ENCODE data around the gene LIM2.

DNA sequence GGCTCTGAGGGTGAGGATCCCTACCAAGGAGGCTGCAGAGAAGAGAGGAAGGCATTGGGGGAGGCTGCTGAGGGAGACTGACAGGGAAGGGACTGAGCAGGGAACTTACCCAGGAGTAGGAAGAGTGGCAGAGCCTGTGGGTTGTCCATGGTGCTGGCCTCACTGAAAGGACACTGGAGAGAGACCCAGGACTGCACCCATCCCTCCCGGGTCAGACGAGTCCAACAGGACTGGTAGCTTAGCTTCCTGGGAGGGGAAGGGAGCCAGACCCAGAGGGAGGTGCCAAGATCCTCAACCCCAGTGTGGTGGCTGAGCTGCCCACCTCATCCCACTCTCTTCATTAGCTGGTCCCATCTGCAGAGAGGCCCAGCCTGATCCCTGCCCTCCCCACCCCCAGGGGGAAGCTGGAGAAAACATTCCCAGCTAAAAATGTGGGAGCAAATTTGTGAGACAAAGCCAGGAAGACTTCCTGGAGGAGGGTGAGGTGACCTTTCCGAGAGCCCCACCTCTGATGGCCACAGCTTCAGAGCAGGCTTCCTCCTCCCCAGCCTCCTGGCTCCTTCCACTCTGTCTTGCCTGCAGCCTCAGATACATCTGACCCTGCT is 45.7 kb downstream of the LIM2 start, which contains the start of gene VSIG10L:
- TF ChIP-seq ARNTL (CRISPR knock-in tag; IDR thresholded peaks at IDR 0.05; ENCODE audit: borderline replicate concordance, low read depth) (no peak), TOX (CRISPR knock-in tag; IDR thresholded peaks at IDR 0.05; ENCODE audit: borderline replicate concordance) (no peak), ZC3H10 (CRISPR knock-in tag; IDR thresholded peaks at IDR 0.05) (no peak), RARB (CRISPR knock-in tag; IDR thresholded peaks at IDR 0.05) (no peak), PPARA (CRISPR knock-in tag; IDR thresholded peaks at IDR 0.05; ENCODE audit: borderline replicate concordance) (no peak), ZNF8 (CRISPR knock-in tag; IDR thresholded peaks at IDR 0.05) (no peak), OSR1 (CRISPR knock-in tag; IDR thresholded peaks at IDR 0.05) (no peak), ZFP30 (CRISPR knock-in tag; IDR thresholded peaks at IDR 0.05) (no peak), ZNF70 (CRISPR knock-in tag; IDR thresholded peaks at IDR 0.05) (no peak)
- TF ChIP-seq, protein P1, sequence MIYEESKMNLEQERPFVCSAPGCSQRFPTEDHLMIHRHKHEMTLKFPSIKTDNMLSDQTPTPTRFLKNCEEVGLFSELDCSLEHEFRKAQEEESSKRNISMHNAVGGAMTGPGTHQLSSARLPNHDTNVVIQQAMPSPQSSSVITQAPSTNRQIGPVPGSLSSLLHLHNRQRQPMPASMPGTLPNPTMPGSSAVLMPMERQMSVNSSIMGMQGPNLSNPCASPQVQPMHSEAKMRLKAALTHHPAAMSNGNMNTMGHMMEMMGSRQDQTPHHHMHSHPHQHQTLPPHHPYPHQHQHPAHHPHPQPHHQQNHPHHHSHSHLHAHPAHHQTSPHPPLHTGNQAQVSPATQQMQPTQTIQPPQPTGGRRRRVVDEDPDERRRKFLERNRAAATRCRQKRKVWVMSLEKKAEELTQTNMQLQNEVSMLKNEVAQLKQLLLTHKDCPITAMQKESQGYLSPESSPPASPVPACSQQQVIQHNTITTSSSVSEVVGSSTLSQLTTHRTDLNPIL (CRISPR knock-in tag; IDR thresholded peaks at IDR 0.05; ENCODE audit: low read depth), result no peak
- TF ChIP-seq, protein P2, sequence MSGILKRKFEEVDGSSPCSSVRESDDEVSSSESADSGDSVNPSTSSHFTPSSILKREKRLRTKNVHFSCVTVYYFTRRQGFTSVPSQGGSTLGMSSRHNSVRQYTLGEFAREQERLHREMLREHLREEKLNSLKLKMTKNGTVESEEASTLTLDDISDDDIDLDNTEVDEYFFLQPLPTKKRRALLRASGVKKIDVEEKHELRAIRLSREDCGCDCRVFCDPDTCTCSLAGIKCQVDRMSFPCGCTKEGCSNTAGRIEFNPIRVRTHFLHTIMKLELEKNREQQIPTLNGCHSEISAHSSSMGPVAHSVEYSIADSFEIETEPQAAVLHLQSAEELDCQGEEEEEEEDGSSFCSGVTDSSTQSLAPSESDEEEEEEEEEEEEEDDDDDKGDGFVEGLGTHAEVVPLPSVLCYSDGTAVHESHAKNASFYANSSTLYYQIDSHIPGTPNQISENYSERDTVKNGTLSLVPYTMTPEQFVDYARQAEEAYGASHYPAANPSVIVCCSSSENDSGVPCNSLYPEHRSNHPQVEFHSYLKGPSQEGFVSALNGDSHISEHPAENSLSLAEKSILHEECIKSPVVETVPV (CRISPR knock-in tag; IDR thresholded peaks at IDR 0.05), result no peak
- TF ChIP-seq, protein P3, sequence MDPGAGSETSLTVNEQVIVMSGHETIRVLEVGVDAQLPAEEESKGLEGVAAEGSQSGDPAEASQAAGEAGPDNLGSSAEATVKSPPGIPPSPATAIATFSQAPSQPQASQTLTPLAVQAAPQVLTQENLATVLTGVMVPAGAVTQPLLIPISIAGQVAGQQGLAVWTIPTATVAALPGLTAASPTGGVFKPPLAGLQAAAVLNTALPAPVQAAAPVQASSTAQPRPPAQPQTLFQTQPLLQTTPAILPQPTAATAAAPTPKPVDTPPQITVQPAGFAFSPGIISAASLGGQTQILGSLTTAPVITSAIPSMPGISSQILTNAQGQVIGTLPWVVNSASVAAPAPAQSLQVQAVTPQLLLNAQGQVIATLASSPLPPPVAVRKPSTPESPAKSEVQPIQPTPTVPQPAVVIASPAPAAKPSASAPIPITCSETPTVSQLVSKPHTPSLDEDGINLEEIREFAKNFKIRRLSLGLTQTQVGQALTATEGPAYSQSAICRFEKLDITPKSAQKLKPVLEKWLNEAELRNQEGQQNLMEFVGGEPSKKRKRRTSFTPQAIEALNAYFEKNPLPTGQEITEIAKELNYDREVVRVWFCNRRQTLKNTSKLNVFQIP (CRISPR knock-in tag; IDR thresholded peaks at IDR 0.05; ENCODE audit: borderline replicate concordance, low read depth), result no peak

Measured in SK-N-SH treated with all-trans-retinoic acid at 6 μM for 48 hours (cell line).